HG03378 (cell line): Measurements from ENCODE around the gene STRIP1.

Experiments used
- ATAC-seq: cut with Tn5 transposase; IDR thresholded peaks from one replicate; pipeline ENCODE4 v1.9.1; 2021; ENCODE audit warnings: mild to moderate bottlenecking, moderate library complexity; ENCODE audit not compliant: unreplicated experiment

Gene STRIP1

GRCh38 chr1:110091381-110091780 lies 57.0 kb downstream of the STRIP1 start:
- no peak for ATAC-seq

GRCh38 chr1:110091791-110092190 lies 57.4 kb downstream of the STRIP1 start:
- no peak for ATAC-seq

GRCh38 chr1:110092991-110093390 lies 58.6 kb downstream of the STRIP1 start:
- no peak for ATAC-seq

- no peak for ATAC-seq
These were observed 60.7 kb downstream of the STRIP1 start for GRCh38 chr1:110094931-110095654.

- no peak for ATAC-seq
These were observed 63.2 kb downstream of the STRIP1 start for GRCh38 chr1:110097507-110098221.

GRCh38 chr1:110098222-110099026 lies 64.0 kb downstream of the STRIP1 start:
- no peak for ATAC-seq

GRCh38 chr1:110100335-110100734 lies 65.9 kb downstream of the STRIP1 start:
- ATAC-seq = no peak

GRCh38 chr1:110102081-110102480 lies 67.7 kb downstream of the STRIP1 start:
- ATAC-seq = no peak
